ENCODE results near the gene EHD3.

EHD3 gene

GRCh38 chr2:31244101-31244500, 10.1 kb downstream of the EHD3 start:
- TF ChIP-seq USF1 (IDR thresholded peaks at IDR 0.05) (no peak), CREB1 (IDR thresholded peaks at IDR 0.05; ENCODE audit: low read depth) (no peak), NFIC (IDR thresholded peaks at IDR 0.05) (no peak), EGR1 (IDR thresholded peaks at IDR 0.05) (no peak), TEAD4 (IDR thresholded peaks at IDR 0.05) (no peak), FOXM1 (IDR thresholded peaks at IDR 0.05; ENCODE audit: borderline replicate concordance, low read depth) (no peak), RAD21 (IDR thresholded peaks at IDR 0.05; ENCODE audit: low read depth) (no peak), YY1 (IDR thresholded peaks at IDR 0.05; ENCODE audit: low read depth) (no peak)
- TF ChIP-seq, protein P1, sequence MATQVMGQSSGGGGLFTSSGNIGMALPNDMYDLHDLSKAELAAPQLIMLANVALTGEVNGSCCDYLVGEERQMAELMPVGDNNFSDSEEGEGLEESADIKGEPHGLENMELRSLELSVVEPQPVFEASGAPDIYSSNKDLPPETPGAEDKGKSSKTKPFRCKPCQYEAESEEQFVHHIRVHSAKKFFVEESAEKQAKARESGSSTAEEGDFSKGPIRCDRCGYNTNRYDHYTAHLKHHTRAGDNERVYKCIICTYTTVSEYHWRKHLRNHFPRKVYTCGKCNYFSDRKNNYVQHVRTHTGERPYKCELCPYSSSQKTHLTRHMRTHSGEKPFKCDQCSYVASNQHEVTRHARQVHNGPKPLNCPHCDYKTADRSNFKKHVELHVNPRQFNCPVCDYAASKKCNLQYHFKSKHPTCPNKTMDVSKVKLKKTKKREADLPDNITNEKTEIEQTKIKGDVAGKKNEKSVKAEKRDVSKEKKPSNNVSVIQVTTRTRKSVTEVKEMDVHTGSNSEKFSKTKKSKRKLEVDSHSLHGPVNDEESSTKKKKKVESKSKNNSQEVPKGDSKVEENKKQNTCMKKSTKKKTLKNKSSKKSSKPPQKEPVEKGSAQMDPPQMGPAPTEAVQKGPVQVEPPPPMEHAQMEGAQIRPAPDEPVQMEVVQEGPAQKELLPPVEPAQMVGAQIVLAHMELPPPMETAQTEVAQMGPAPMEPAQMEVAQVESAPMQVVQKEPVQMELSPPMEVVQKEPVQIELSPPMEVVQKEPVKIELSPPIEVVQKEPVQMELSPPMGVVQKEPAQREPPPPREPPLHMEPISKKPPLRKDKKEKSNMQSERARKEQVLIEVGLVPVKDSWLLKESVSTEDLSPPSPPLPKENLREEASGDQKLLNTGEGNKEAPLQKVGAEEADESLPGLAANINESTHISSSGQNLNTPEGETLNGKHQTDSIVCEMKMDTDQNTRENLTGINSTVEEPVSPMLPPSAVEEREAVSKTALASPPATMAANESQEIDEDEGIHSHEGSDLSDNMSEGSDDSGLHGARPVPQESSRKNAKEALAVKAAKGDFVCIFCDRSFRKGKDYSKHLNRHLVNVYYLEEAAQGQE (IDR thresholded peaks at IDR 0.05; ENCODE audit: low read depth) = no peak

- TF ChIP-seq FOXM1 (IDR thresholded peaks at IDR 0.05; ENCODE audit: borderline replicate concordance, low read depth) (no peak), EGR1 (IDR thresholded peaks at IDR 0.05) (no peak), USF1 (IDR thresholded peaks at IDR 0.05) (no peak), CREB1 (IDR thresholded peaks at IDR 0.05; ENCODE audit: low read depth) (no peak), YY1 (IDR thresholded peaks at IDR 0.05; ENCODE audit: low read depth) (no peak), EP300 (IDR thresholded peaks at IDR 0.05; ENCODE audit: borderline replicate concordance) (no peak), MAX (IDR thresholded peaks at IDR 0.05) (no peak), TEAD4 (IDR thresholded peaks at IDR 0.05) (no peak)
These were observed 12.4 kb downstream of the EHD3 start for GRCh38 chr2:31246184-31246852.

DNA sequence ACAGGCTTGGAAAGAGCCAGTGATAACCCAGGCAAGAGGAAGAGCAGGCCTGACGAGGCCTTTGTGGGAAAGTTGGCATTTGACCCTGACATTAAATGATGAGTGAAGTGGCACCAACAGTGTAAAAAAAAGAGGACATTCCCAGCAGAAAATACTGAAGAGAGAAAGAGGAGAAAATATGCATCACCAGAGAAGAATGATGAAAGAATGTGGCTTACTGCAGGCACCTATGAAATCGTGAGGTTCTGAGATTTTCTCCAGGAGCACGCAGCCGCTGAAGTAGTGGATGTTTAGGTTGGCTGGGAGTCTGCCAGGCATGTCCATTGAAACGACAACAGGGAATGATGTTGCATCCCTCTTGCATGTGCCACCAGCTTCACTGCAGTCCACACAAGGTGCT, 13.8 kb downstream of the EHD3 start:
- TF ChIP-seq TAF1 (IDR thresholded peaks at IDR 0.05; ENCODE audit: low read depth) = no peak
- no peak for TF ChIP-seq TEAD4 (IDR thresholded peaks at IDR 0.05)
- no peak for TF ChIP-seq YY1 (IDR thresholded peaks at IDR 0.05; ENCODE audit: low read depth)
- TF ChIP-seq FOXM1 (IDR thresholded peaks at IDR 0.05; ENCODE audit: borderline replicate concordance, low read depth) = no peak
- no peak for TF ChIP-seq NFIC (IDR thresholded peaks at IDR 0.05)
- TF ChIP-seq CREB1 (IDR thresholded peaks at IDR 0.05; ENCODE audit: low read depth) = no peak
- TF ChIP-seq, protein P1 (IDR thresholded peaks at IDR 0.05; ENCODE audit: low read depth) = no peak

GRCh38 chr2:31248139-31248538, 14.2 kb downstream of the EHD3 start:
- TF ChIP-seq YY1 (IDR thresholded peaks at IDR 0.05; ENCODE audit: low read depth) (no peak), USF1 (IDR thresholded peaks at IDR 0.05) (no peak)

DNA sequence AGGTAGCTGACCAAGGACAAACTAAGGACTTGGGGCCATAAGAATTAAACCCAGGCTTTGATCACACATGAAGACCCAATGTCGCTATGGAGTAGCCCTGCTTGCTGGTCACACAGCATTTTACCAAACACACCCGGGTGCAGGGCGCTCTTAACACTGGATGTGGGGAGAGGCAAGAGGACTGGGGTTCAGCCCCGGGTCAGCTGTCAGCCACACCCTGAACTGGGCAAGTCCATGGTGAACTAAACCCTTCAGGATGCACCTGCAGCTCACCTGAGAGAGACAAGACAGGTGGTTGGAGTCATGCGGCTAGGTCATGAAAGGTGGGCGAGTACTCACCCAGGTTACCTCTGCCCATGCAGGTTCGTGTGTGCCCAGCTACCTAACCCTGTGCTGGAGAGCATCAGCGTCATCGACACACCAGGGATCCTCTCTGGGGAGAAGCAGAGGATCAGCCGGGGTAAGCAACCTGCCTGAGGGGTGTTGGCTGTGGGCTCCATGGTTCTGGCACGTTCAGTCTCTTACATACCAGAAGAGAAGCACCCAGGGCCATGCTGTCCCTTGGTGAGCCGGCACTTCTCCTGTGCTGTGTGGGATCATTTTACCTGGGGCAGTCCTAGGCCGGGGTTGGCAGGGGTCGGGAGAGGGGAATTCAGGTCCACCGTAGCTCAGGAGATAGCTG, 15.2 kb downstream of the EHD3 start:
- TF ChIP-seq EP300 (IDR thresholded peaks at IDR 0.05; ENCODE audit: borderline replicate concordance) (no peak), CEBPB (IDR thresholded peaks at IDR 0.05) (no peak), YY1 (IDR thresholded peaks at IDR 0.05; ENCODE audit: low read depth) (no peak), EGR1 (IDR thresholded peaks at IDR 0.05) (no peak), TAF1 (IDR thresholded peaks at IDR 0.05; ENCODE audit: low read depth) (no peak), MAX (IDR thresholded peaks at IDR 0.05) (no peak), USF1 (IDR thresholded peaks at IDR 0.05) (no peak), TCF12 (IDR thresholded peaks at IDR 0.05; ENCODE audit: low read depth) (no peak), TEAD4 (IDR thresholded peaks at IDR 0.05) (no peak), RAD21 (IDR thresholded peaks at IDR 0.05; ENCODE audit: low read depth) (no peak)
